ENCODE results near the gene NTHL1. TPM values are rescaled to one million over a fixed set of nuclear protein-coding genes. Genes with fewer than 3 reads are reported as not detected.
"Not testable (repeated sequence)": the region's sequence is repeated elsewhere in the genome, so short reads cannot be mapped to it uniquely, and the experiment has no call there.

NTHL1 gene
- total and polyA plus RNA-seq, 9 donors, result 1.9 to 38.1 (median 23.9) TPM

GRCh38 chr16:2013527-2013926 lies 34.1 kb downstream of the NTHL1 start:
- intact Hi-C loops (cut with DNase I), result no loop called here
- Histone ChIP-seq H3K27me3 (no peaks in the 10 kb centered on the region), H3K4me1 (ENCODE audit: insufficient read depth) (peaks cover 11% of the 10 kb centered on the region), H3K4me3 (no peak overlapping the region), H3K27ac (no peak overlapping the region), H3K36me3 (no peaks in the 10 kb centered on the region), H3K9me3 (no peaks in the 10 kb centered on the region)
- peak in 1 of 5 donors; percentile 19 for DNase-seq
- WGBS, 3 donors, result 82 to 91% (median 91%) methylated on average over 15 of the region's 15 CpGs
- TF ChIP-seq EP300 (IDR thresholded peaks at IDR 0.05) (no peak), CTCF (IDR thresholded peaks at IDR 0.05) (no peak), POLR2A (IDR thresholded peaks at IDR 0.05) (no peak)

- H3K9me3 ChIP-seq; intact Hi-C loops (cut with DNase I); H3K27ac ChIP-seq; H3K36me3 ChIP-seq; DNase-seq; H3K27me3 ChIP-seq; H3K4me3 ChIP-seq: not testable (repeated sequence)
- H3K4me1 ChIP-seq (ENCODE audit: insufficient read depth), result peaks cover 21% of the 10 kb centered on the region
- 84 to 87% (median 85%) methylated on average over 9 of the region's 9 CpGs for WGBS, 3 donors
These were observed 35.9 kb downstream of the NTHL1 start for GRCh38 chr16:2011726-2012125.

- DNase-seq, result peak; percentile 79 to 90 (median 85)
- Histone ChIP-seq H3K4me1 (ENCODE audit: insufficient read depth) (peaks cover 21% of the 10 kb centered on the region), H3K27me3 (no peaks in the 10 kb centered on the region), H3K27ac (peak within 1 kb of the TSS; percentile 0 to 69), H3K9me3 (no peaks in the 10 kb centered on the region), H3K36me3 (no peaks in the 10 kb centered on the region), H3K4me3 (peak within 1 kb of the TSS; percentile 68)
- WGBS, 3 donors, result 1 to 2% (median 2%) methylated on average over 27 to 52 of the region's 52 CpGs
- no peak for TF ChIP-seq EP300 (IDR thresholded peaks at IDR 0.05)
- TF ChIP-seq CTCF (IDR thresholded peaks at IDR 0.05), result peak in 1 of 3 donors; percentile 23
- TF ChIP-seq POLR2A (IDR thresholded peaks at IDR 0.05), result peak; percentile 81
- intact Hi-C loops (cut with DNase I), result no loop called here
These were observed 37.7 kb downstream of the NTHL1 start, which contains the start of gene ZNF598 for GRCh38 chr16:2009791-2010510. TSS of gene ZNF598 (minus strand) at chr16:2009821.

DNA sequence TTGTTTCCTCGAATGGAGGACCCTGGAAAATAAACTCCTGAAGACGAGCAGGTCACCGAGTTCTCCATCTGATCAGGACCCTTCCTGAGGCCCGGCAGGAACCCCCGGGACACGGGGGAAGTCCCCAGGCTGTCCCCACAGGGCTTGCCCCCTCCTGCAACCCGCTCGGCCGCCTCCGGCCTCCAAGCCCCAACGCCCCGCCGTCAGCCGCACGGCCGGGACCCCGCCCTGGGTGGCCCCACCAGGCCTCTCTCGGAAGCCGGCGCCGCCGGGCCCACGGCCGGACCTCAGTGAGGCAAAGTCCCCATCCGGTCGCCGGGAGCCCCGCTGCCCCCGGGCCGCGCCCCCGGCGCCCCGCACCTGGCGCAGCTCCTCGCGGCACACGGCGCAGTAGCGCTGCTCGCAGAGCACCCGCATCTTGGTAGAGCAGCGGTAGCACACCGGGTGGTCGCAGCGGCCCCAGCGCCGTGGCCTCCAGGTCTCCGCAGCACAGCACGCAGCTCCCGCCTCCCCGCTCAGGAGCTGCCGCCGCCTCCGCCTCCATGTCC lies 38.4 kb downstream of the NTHL1 start:
- Histone ChIP-seq H3K36me3 (no peaks in the 10 kb centered on the region), H3K4me1 (ENCODE audit: insufficient read depth) (peaks cover 21% of the 10 kb centered on the region), H3K27me3 (no peaks in the 10 kb centered on the region), H3K9me3 (no peaks in the 10 kb centered on the region), H3K4me3 (peak overlapping the region; percentile 68), H3K27ac (peak overlapping the region in 1 of 2 donors; percentile 64)
- peak in 2 of 5 donors; percentile 56 to 60 for DNase-seq
- no peak for TF ChIP-seq CTCF (IDR thresholded peaks at IDR 0.05)
- no peak for TF ChIP-seq EP300 (IDR thresholded peaks at IDR 0.05)
- TF ChIP-seq POLR2A (IDR thresholded peaks at IDR 0.05), result no peak
- intact Hi-C loops (cut with DNase I), result no loop called here
- 0% methylated on average over 45 to 55 of the region's 55 CpGs for WGBS, 3 donors

GRCh38 chr16:2008631-2009163 lies 38.9 kb downstream of the NTHL1 start:
- H3K4me3 ChIP-seq, result peak overlapping the region; percentile 68
- TF ChIP-seq POLR2A (IDR thresholded peaks at IDR 0.05) (no peak), CTCF (IDR thresholded peaks at IDR 0.05) (no peak), EP300 (IDR thresholded peaks at IDR 0.05) (no peak)
- peaks cover 26% of the 10 kb centered on the region for H3K4me1 ChIP-seq (ENCODE audit: insufficient read depth)
- peak in 2 of 5 donors; percentile 46 to 50 for DNase-seq
- no peaks in the 10 kb centered on the region for H3K27me3 ChIP-seq
- no peaks in the 10 kb centered on the region for H3K36me3 ChIP-seq
- intact Hi-C loops (cut with DNase I), result no loop called here
- H3K9me3 ChIP-seq, result no peaks in the 10 kb centered on the region
- peak overlapping the region in 1 of 2 donors; percentile 64 for H3K27ac ChIP-seq
- WGBS, 3 donors, result 4 to 6% (median 5%) methylated on average over 23 of the region's 23 CpGs

Data from ovary (tissue), 9 donors.